ENCODE data around the gene P2RY6.

P2RY6 gene

GRCh38 chr11:73334384-73335203, 62.5 kb downstream of the P2RY6 start:
- DNase-seq (ENCODE audit: low spot score): no peak

- peak; percentile 87 for DNase-seq (ENCODE audit: low spot score)
Measured at GRCh38 chr11:73335204-73335923, 63.2 kb downstream of the P2RY6 start.

- no peak for DNase-seq (ENCODE audit: low spot score)
Measured at GRCh38 chr11:73337846-73338245, 65.7 kb downstream of the P2RY6 start.

GRCh38 chr11:73338279-73338678, 66.1 kb downstream of the P2RY6 start:
- no peak for DNase-seq (ENCODE audit: low spot score)

- DNase-seq (ENCODE audit: low spot score): no peak
Measured at GRCh38 chr11:73340164-73340563, 68.0 kb downstream of the P2RY6 start.

GRCh38 chr11:73342633-73343032, 70.5 kb downstream of the P2RY6 start:
- no peak for DNase-seq (ENCODE audit: low spot score)

GRCh38 chr11:73343076-73343873, 71.1 kb downstream of the P2RY6 start:
- DNase-seq (ENCODE audit: low spot score): no peak

- DNase-seq (ENCODE audit: low spot score): no peak
Measured at GRCh38 chr11:73344191-73344607, 72.1 kb downstream of the P2RY6 start.

- DNase-seq (ENCODE audit: low spot score): no peak
Measured at GRCh38 chr11:73345481-73346160, 73.5 kb downstream of the P2RY6 start.

- no peak for DNase-seq (ENCODE audit: low spot score)
Measured at GRCh38 chr11:73346186-73346935, 74.2 kb downstream of the P2RY6 start.

- DNase-seq (ENCODE audit: low spot score): no peak
Measured at GRCh38 chr11:73347067-73347466, 74.9 kb downstream of the P2RY6 start.
